Activated CD8-positive, alpha-beta memory T cell treated with anti-CD3 and anti-CD28 coated beads, Interleukin-2, amount 50 U/mL, for 1 hour (primary cell): Measurements from ENCODE around the gene N4BP2L1.
"Not testable (repeated sequence)": the region's sequence is repeated elsewhere in the genome, so short reads cannot be mapped to it uniquely, and the experiment has no call there.

ENCODE experiments used
- DNase-seq: peaks from one replicate; pipeline ENCODE4 v3.0.0-alpha.2; 2020; ENCODE audit errors: extremely low read depth

N4BP2L1 gene

DNA sequence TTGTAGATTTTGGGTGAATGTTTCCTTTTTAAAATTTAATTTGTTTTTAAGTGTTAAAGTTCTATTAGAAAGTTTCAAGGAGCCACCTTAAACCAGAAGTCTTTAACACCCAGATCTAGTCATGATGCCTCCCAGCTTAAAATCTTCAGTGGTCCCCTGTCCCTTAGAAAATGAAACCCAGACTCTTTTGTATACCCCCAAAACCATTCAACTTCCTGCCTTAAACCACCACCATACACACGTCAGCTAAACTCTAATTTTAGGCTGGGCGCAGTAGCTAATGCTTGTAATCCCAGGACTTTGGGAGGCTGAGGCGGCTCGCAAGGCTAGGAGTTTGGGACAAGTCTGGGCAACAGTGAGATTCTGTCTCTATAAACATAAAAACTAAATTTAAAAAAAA is 37.9 kb downstream of the N4BP2L1 start:
- DNase-seq = no peak

GRCh38 chr13:32385410-32385809 is 42.5 kb downstream of the N4BP2L1 start:
- no peak for DNase-seq

DNA sequence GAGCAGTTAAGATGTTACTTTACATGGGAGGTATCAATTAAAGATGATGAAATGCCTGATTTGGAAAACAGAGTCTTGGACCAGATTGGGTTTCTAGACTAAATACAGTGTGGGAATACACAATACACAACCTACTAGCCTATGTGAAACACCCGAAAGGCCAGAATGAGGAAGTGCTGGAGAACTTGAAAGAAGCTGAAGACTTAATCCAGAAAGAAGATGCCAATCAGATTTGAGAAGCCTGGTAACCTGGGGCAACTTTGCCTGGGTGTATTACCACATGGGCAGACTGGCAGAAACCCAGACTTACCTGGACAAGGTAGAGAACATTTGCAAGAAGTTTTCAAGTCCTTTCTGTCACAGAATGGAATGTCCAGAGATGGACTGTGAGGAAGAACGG is 43.2 kb downstream of the N4BP2L1 start:
- DNase-seq = no peak

DNA sequence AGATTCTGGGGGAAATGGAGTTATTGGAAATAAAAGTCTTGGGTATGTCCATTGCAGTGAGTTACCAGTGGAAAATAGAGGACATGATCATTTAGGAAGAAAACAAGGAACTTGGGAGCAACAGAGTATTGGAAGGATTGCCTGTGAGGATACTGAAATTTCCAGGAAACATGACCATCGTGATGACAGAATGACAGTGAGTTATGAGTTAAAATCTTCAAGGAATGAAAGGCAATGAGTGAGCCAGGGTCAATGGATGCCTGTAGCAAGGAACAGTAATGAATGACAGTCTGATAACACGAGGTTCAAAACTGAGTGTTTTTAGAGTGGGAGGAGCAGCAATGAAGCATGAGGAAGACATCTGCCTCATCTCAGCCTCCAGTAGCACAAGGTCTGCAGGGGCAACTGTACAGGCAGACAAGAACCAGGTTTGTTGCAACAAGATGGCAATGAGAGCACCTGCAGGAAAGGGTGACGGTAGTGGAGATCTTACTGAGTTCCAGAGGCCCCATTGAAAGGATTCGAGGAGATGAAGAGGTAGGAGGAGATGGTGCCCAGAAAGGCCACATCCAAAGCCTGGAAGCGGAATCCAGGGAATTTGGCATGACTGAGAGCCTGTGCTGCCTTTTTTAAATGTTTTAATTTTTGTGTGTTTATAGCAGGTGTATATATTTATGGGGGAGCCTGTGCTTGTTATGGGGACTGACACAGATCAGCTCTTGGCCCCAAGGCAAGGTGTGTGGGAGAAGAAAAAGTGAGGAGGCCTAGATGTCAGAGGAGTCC is 43.9 kb downstream of the N4BP2L1 start:
- DNase-seq = no peak

DNA sequence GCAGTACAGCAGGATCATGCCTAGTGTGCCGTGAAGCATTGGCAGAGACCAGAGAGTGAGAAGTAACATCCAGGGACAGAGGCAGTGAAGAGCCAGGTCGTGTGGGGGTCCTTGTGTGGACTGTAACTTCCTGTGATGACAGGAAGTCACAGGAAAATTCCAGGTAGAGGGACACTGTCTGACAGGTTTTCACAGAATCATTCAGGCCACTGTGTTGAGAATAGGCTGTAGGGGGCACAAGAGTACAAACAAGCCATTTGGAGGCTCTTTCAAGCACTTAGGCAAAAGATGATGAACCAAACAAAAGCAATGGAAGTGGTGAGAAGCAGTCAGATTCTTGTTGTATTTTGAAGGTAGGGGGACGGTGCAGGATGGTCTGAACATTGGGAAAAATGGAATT is 46.4 kb downstream of the N4BP2L1 start:
- no peak for DNase-seq

GRCh38 chr13:32378012-32378411 is 49.9 kb downstream of the N4BP2L1 start:
- DNase-seq = no peak

DNA sequence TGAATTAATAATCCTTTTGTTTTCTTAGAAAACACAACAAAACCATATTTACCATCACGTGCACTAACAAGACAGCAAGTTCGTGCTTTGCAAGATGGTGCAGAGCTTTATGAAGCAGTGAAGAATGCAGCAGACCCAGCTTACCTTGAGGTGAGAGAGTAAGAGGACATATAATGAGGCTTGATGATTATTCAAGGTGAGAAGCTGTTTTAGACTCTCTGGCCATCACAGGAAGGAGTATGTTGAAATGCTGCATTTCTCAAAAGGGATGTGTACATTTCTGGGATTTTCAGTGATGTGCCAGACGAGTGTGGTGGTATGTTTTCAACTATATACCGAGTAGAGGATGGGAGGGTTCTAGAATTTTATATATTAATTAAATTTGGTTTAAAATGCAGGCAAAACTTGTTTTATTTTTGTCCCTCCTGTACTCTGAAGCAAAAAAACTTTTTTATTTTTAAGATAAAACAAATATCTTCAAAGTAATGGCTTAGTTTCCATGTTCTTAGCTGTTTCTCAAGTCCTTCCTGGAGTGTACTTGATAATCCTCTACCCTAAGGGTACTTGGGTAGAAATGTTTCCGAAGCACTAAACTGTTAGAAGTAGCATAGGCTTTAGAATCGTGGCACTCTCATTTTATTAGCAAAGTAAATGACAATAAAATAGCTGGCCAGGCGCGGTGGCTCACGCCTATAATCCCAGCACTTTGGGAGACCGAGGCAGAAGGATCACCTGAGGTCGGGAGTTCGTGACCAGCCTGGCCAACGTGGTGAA is 51.1 kb downstream of the N4BP2L1 start:
- no peak for DNase-seq

- DNase-seq = no peak
Observed at GRCh38 chr13:32370805-32371204, 57.1 kb downstream of the N4BP2L1 start.

- DNase-seq = no peak
Observed at GRCh38 chr13:32362574-32362973, 65.4 kb downstream of the N4BP2L1 start.

GRCh38 chr13:32355935-32356334 is 72.0 kb downstream of the N4BP2L1 start:
- not testable (repeated sequence) for DNase-seq

DNA sequence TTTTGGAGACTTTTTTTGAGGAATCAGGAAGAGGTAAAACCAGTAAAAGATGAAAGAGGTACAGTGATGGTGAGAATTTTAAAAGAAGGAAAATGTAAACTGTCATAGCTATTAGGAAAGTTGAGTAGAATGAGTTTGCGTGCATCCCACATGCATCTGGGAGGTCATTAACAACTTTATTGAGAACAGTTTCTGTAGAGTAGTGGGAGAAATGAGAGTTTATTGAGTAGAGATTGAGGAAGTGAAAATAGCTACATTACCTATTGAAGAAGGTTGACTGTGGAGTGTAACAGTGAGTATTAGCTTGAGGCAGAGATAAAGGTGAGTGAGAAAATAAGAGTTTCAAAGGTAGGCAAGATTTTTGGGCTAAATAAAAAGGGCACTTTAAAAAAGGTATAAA is 73.9 kb downstream of the N4BP2L1 start:
- DNase-seq = no peak

- not testable (repeated sequence) for DNase-seq
Observed at GRCh38 chr13:32350839-32351441, 77.0 kb downstream of the N4BP2L1 start.
